ENCODE measurements around the gene OR10V1.

GRCh38 chr11:59678118-59678812 is 35.4 kb downstream of the OR10V1 start:
- TF ChIP-seq CTCF (IDR thresholded peaks at IDR 0.05), result peak; percentile 10
- no peak for TF ChIP-seq EZH2 (IDR thresholded peaks at IDR 0.05; ENCODE audit: borderline replicate concordance, insufficient read depth, low read depth, low read length, poor library complexity, severe bottlenecking)
